IMR-90 (cell line): ENCODE data around the gene MCRS1. TPM values are rescaled to one million over a fixed set of nuclear protein-coding genes. Genes with fewer than 3 reads are reported as not detected.

ENCODE experiments used
- ATAC-seq: fragments of 200-7000 bp; cut with Tn5 transposase; 2 replicates; pipeline ENCODE4 v1.9.1; 2020; ENCODE audit warnings: low read depth, mild to moderate bottlenecking, moderate library complexity
- BruUV-seq: library from RNA; stranded (reverse); fragments of 400-500 nt; replicated peaks from 2 replicates; lab custom pipeline; 2021; lab: Mats Ljungman, UMichigan
- CTCF ChIA-PET: fragments of 300-600 bp; formaldehyde crosslinking; extraction: SDS; loops from one replicate; lab custom pipeline; 2021; ENCODE audit warnings: antibody characterized with exemption; lab: Yijun Ruan, JAX
- POLR2A ChIA-PET: fragments of 300-600 bp; sonication (Branson Sonifier 250); formaldehyde crosslinking; loops from one replicate; lab custom pipeline; 2022; ENCODE audit warnings: antibody characterized with exemption; ENCODE audit not compliant: unreplicated experiment; lab: Charles Lee
- DNase-seq: peaks from one replicate; pipeline ENCODE4 v3.0.0; 2013
- H2AFZ ChIP-seq: replicated peaks from 2 replicates; pipeline ENCODE3; 2013; ENCODE audit warnings: low read length, mild to moderate bottlenecking; ENCODE audit not compliant: poor library complexity
- H2AK5ac ChIP-seq: 2 replicates; pipeline ENCODE4 v1.6.1; 2013; ENCODE audit warnings: low read depth, low read length, inconsistent platforms
- H2AK9ac ChIP-seq: replicated peaks from 2 replicates; pipeline ENCODE3; 2013; ENCODE audit warnings: mild to moderate bottlenecking, low read depth, low read length, moderate library complexity; ENCODE audit not compliant: poor library complexity
- H2BK120ac ChIP-seq: 2 replicates; pipeline ENCODE4 v1.6.1; 2013; ENCODE audit warnings: low read depth, low read length, inconsistent platforms
- H2BK15ac ChIP-seq: 3 replicates; pipeline ENCODE4 v1.6.1; 2013; ENCODE audit warnings: low read depth, low read length, inconsistent platforms
- H2BK20ac ChIP-seq: 2 replicates; pipeline ENCODE4 v1.6.1; 2013; ENCODE audit warnings: low read depth, mild to moderate bottlenecking, inconsistent platforms, low read length, moderate library complexity
- H2BK5ac ChIP-seq: 2 replicates; pipeline ENCODE4 v1.6.1; 2013; ENCODE audit warnings: mild to moderate bottlenecking, low read depth, low read length, inconsistent platforms; ENCODE audit not compliant: poor library complexity, severe bottlenecking
- H3K14ac ChIP-seq: replicated peaks from 2 replicates; pipeline ENCODE4 v1.6.1; 2013; ENCODE audit warnings: low read depth, low read length, inconsistent platforms
- H3K18ac ChIP-seq: 2 replicates; pipeline ENCODE4 v1.6.1; 2013; ENCODE audit warnings: low read depth, low read length, control low read depth
- H3K23ac ChIP-seq: 2 replicates; pipeline ENCODE4 v1.6.1; 2013; ENCODE audit warnings: low read depth, low read length, inconsistent platforms
- H3K27ac ChIP-seq: 2 replicates; pipeline ENCODE4 v1.5.1; 2013; ENCODE audit warnings: mild to moderate bottlenecking, control low read depth, low read length; ENCODE audit not compliant: insufficient read depth
- H3K27me3 ChIP-seq: 2 replicates; pipeline ENCODE4 v1.6.1; 2013; ENCODE audit warnings: low read length; ENCODE audit not compliant: control insufficient read depth, insufficient read depth
- H3K36me3 ChIP-seq: 2 replicates; pipeline ENCODE4 v1.6.1; 2013; ENCODE audit warnings: low read length, mixed read lengths; ENCODE audit not compliant: control insufficient read depth, insufficient read depth
- H3K4ac ChIP-seq: 2 replicates; pipeline ENCODE4 v1.6.1; 2013; ENCODE audit warnings: low read depth, low read length, inconsistent platforms
- H3K4me1 ChIP-seq: 2 replicates; pipeline ENCODE4 v1.6.1; 2013; ENCODE audit warnings: low read length, mixed read lengths; ENCODE audit not compliant: control insufficient read depth, insufficient read depth
- H3K4me2 ChIP-seq: 2 replicates; pipeline ENCODE4 v1.6.1; 2013; ENCODE audit warnings: low read depth, mild to moderate bottlenecking, control low read depth, low read length, moderate library complexity
- H3K4me3 ChIP-seq: 2 replicates; pipeline ENCODE4 v1.5.1; 2013; ENCODE audit warnings: low read depth, mild to moderate bottlenecking, control low read depth, low read length, moderate library complexity; ENCODE audit not compliant: insufficient read depth
- H3K56ac ChIP-seq: 2 replicates; pipeline ENCODE4 v1.6.1; 2013; ENCODE audit warnings: low read length, inconsistent platforms; ENCODE audit not compliant: insufficient read depth; ENCODE audit errors: extremely low read depth
- H3K79me1 ChIP-seq, 2 experiments: 2 replicates each; pipeline ENCODE4 v1.6.1; 2013; ENCODE audit warnings: low read length in 2 of 2, inconsistent platforms in 1 of 2, low read depth in 1 of 2
- H3K9ac ChIP-seq: 2 replicates; pipeline ENCODE4 v1.6.1; 2013; ENCODE audit warnings: low read depth, low read length, control low read depth
- H3K9me1 ChIP-seq: 2 replicates; pipeline ENCODE4 v1.6.1; 2013; ENCODE audit warnings: low read length, inconsistent platforms; ENCODE audit not compliant: insufficient read depth
- H3K9me3 ChIP-seq: 2 replicates; pipeline ENCODE4 v1.6.1; 2013; ENCODE audit warnings: low read length; ENCODE audit not compliant: control insufficient read depth, insufficient read depth
- H4K20me1 ChIP-seq: 2 replicates; pipeline ENCODE4 v1.6.1; 2013; ENCODE audit warnings: low read length, inconsistent platforms; ENCODE audit not compliant: insufficient read depth
- H4K5ac ChIP-seq: 2 replicates; pipeline ENCODE4 v1.6.1; 2013; ENCODE audit warnings: mild to moderate bottlenecking, low read depth, low read length, control low read depth
- H4K8ac ChIP-seq, 2 experiments: 2 replicates each; pipeline ENCODE4 v1.6.1; 2013; ENCODE audit warnings: low read depth in 2 of 2, low read length in 2 of 2, control low read depth in 1 of 2, inconsistent platforms in 1 of 2
- H4K91ac ChIP-seq: 2 replicates; pipeline ENCODE4 v1.6.1; 2013; ENCODE audit warnings: low read depth, low read length, inconsistent platforms; ENCODE audit not compliant: insufficient read depth
- BHLHE40 ChIP-seq: fragments of 150-350 bp; IDR thresholded peaks from 2 replicates; pipeline ENCODE4 v1.6.1; 2016; ENCODE audit warnings: mild to moderate bottlenecking, low read depth, low read length
- CEBPB ChIP-seq: IDR thresholded peaks from 2 replicates; pipeline ENCODE4 v1.6.1; 2012; ENCODE audit warnings: low read depth, low read length, improper control_type of control experiment
- CHD1 ChIP-seq: IDR thresholded peaks from 2 replicates; pipeline ENCODE4 v1.6.1; 2012; ENCODE audit warnings: low read depth, low read length, improper control_type of control experiment
- ELK1 ChIP-seq: fragments of 150-350 bp; IDR thresholded peaks from 2 replicates; pipeline ENCODE4 v1.6.1; 2016; ENCODE audit warnings: low read depth, mild to moderate bottlenecking, low read length, moderate library complexity, borderline replicate concordance
- FOS ChIP-seq: fragments of 150-350 bp; IDR thresholded peaks from 2 replicates; pipeline ENCODE4 v1.6.1; 2016; ENCODE audit warnings: low read depth, low read length
- MAFK ChIP-seq: IDR thresholded peaks from 2 replicates; pipeline ENCODE4 v1.6.1; 2012; ENCODE audit warnings: low read depth, low read length, improper control_type of control experiment
- MAZ ChIP-seq: IDR thresholded peaks from 2 replicates; pipeline ENCODE4 v1.6.1; 2012; ENCODE audit warnings: low read depth, mild to moderate bottlenecking, low read length, improper control_type of control experiment, moderate library complexity, borderline replicate concordance
- MXI1 ChIP-seq: IDR thresholded peaks from 2 replicates; pipeline ENCODE4 v1.6.1; 2012; ENCODE audit warnings: low read depth, mild to moderate bottlenecking, low read length, moderate library complexity, borderline replicate concordance
- NFE2L2 ChIP-seq: fragments of 150-350 bp; IDR thresholded peaks from 2 replicates; pipeline ENCODE4 v1.6.1; 2016; ENCODE audit warnings: low read depth, mild to moderate bottlenecking, low read length
- POLR2A ChIP-seq: IDR thresholded peaks from 2 replicates; pipeline ENCODE4 v1.6.1; 2012; ENCODE audit warnings: mild to moderate bottlenecking, low read depth, low read length
- RAD21 ChIP-seq: IDR thresholded peaks from 2 replicates; pipeline ENCODE4 v1.6.1; 2012; ENCODE audit warnings: low read length, improper control_type of control experiment
- RCOR1 ChIP-seq: IDR thresholded peaks from 2 replicates; pipeline ENCODE4 v1.6.1; 2012; ENCODE audit warnings: mild to moderate bottlenecking, low read length, improper control_type of control experiment; ENCODE audit not compliant: insufficient replicate concordance
- SMC3 ChIP-seq: fragments of 150-350 bp; IDR thresholded peaks from 2 replicates; pipeline ENCODE4 v1.6.1; 2016; ENCODE audit warnings: low read depth, mild to moderate bottlenecking, antibody characterized with exemption, low read length, moderate library complexity
- WGBS, 2 experiments: methylation state at CpG; one replicate each; pipeline versions ENCODE4 v1.1.5 to v1.1.7; 2013; ENCODE audit warnings: missing lambda C conversion rate in 2 of 2; ENCODE audit not compliant: insufficient read length in 1 of 2; ENCODE audit errors: extremely low coverage in 2 of 2; 5-methylcytosine and 5-hydroxymethylcytosine counted together
- dilution Hi-C: fragments of 300-500 bp; cut with HindIII; formaldehyde crosslinking; loops from one replicate; pipeline ENCODE4 v1.14.3; 2018; ENCODE audit warnings: low sequenced_read_pairs; ENCODE audit not compliant: unreplicated experiment
- in situ Hi-C: fragments of 300-500 bp; cut with MboI; formaldehyde crosslinking; loops from 3 replicates; pipeline ENCODE4 v1.14.3; 2019; ENCODE audit warnings: low sequenced_read_pairs, inconsistent platforms, mixed read lengths
- intact Hi-C: fragments of 100-400 bp; cut with micrococcal nuclease; formaldehyde crosslinking; loops from 2 replicates; pipeline ENCODE4 v1.10.0; 2022
- polyA plus RNA-seq, 3 experiments: library from polyadenylated mRNA; depleted of rRNA; stranded (reverse); fragments of >200 nt; gene quantifications; 2 replicates each; pipeline ENCODE4 v1.2.3, GENCODE V29; 2012; ENCODE audit warnings: low replicate concordance in 1 of 3
- total RNA-seq: library from RNA; depleted of rRNA; stranded (reverse); fragments of >200 nt; gene quantifications from 2 replicates; pipeline ENCODE4 v1.2.3, GENCODE V29; 2012
- TF ChIP-seq, protein P1 (sequence below): conservative IDR thresholded peaks from 2 replicates; pipeline ENCODE4 v1.5.1; 2012; ENCODE audit warnings: mild to moderate bottlenecking, low read depth, low read length, improper control_type of control experiment
- TF ChIP-seq, protein P2 (sequence below): fragments of 150-350 bp; IDR thresholded peaks from 2 replicates; pipeline ENCODE4 v1.6.1; 2017; ENCODE audit warnings: mild to moderate bottlenecking, antibody characterized with exemption, low read length, low read depth

The MCRS1 gene
- total and polyA plus RNA-seq, 2 of the 4 experiments (the other 2 are of a cell fraction): 72.9 to 73.2 TPM

DNA sequence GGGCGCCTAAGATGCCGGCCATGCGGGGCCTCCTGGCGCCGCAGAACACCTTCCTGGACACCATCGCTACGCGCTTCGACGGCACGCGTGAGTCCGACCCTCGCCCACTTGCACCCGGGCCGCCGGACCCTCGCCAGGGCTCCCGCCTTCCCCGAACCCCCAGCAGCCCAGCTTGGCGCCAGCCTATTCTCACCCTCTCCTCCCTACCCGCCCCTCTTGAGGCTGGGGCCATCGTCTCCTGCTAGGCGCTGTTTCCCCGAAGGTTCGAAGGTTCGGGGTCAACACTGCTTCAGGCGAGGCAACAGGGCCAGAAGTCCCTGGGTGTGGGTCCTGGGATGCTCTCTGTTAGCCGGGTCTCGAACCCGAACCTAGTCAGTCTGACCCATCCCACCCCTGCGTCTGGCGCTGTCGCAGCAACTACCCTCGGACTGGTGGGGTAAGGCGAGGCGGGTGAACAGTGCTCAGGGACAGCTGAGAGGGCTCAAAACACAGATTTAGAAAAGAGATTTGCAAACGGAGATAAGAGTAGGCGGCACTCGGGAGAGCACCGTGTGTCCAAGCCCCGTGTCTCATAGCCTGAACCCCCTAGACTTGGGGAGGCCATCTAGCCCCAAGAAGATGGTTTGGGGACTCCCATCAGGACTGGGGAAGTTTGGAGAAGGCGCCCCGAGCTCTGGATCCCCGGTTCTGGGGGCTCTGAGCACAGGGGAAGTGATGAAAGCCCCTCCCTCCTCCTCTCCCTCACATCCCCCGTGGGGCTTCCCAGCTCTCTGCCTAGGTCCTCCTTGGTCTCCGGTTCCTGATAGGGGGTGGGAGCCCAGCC, 28.3 kb downstream of the MCRS1 start:
- dilution Hi-C loops (no loop called here), in situ Hi-C loops (no loop called here), intact Hi-C loops (no loop called here)
- CTCF ChIA-PET: no interaction called here
- Histone ChIP-seq H4K5ac (no peak overlapping the region), H2BK120ac (no peak overlapping the region), H3K9me3 (no peaks in the 10 kb centered on the region), H2AFZ (peak overlapping the region; percentile 58), H2BK20ac (no peak overlapping the region), H3K79me1 (no peaks in the 10 kb centered on the region), H2BK5ac (no peak overlapping the region), H3K18ac (no peak overlapping the region), H2AK9ac (peak overlapping the region; percentile 72), H3K4me2 (no peak overlapping the region), H3K9me1 (no peaks in the 10 kb centered on the region), H2BK15ac (no peak overlapping the region), H3K23ac (peak overlapping the region; percentile 85), H3K56ac (no peak overlapping the region), H2AK5ac (no peak overlapping the region), H3K4me3 (no peak overlapping the region), H3K9ac (no peak overlapping the region), H3K36me3 (no peaks in the 10 kb centered on the region), H3K4me1 (0 out of 2 replicates have a peak, but pooled peaks cover 2% of the 10 kb centered on the region), H3K27me3 (peaks cover 64% of the 10 kb centered on the region), H4K8ac (no peak overlapping the region), H3K27ac (no peak overlapping the region), H3K4ac (no peak overlapping the region), H4K91ac (no peak overlapping the region), H4K20me1 (no peaks in the 10 kb centered on the region; the same call in 1 of the 2 replicates), H3K14ac (no peak overlapping the region)
- 10% methylated on average over 22 of the region's 47 CpGs; no CpG with 5 or more reads in 1 of the 2 experiments for WGBS, 2 experiments
- BruUV-seq: no TSS peak
- POLR2A ChIA-PET: interaction anchor here (1.0 kb wide), 1 partner anchor 181 kb away, joined by 3 read pairs; no protein-coding TSS in a partner anchor
- ATAC-seq (no peak), DNase-seq (no peak)
- TF ChIP-seq FOS: no peak
- TF ChIP-seq, protein P1, sequence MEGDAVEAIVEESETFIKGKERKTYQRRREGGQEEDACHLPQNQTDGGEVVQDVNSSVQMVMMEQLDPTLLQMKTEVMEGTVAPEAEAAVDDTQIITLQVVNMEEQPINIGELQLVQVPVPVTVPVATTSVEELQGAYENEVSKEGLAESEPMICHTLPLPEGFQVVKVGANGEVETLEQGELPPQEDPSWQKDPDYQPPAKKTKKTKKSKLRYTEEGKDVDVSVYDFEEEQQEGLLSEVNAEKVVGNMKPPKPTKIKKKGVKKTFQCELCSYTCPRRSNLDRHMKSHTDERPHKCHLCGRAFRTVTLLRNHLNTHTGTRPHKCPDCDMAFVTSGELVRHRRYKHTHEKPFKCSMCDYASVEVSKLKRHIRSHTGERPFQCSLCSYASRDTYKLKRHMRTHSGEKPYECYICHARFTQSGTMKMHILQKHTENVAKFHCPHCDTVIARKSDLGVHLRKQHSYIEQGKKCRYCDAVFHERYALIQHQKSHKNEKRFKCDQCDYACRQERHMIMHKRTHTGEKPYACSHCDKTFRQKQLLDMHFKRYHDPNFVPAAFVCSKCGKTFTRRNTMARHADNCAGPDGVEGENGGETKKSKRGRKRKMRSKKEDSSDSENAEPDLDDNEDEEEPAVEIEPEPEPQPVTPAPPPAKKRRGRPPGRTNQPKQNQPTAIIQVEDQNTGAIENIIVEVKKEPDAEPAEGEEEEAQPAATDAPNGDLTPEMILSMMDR: no peak
- no peak for TF ChIP-seq ELK1
- TF ChIP-seq POLR2A: no peak
- TF ChIP-seq NFE2L2: no peak
- no peak for TF ChIP-seq CHD1
- TF ChIP-seq MAZ: no peak
- no peak for TF ChIP-seq CEBPB
- no peak for TF ChIP-seq BHLHE40
- TF ChIP-seq MAFK: no peak
- TF ChIP-seq RAD21: no peak
- TF ChIP-seq SMC3: no peak
- TF ChIP-seq, protein P2, sequence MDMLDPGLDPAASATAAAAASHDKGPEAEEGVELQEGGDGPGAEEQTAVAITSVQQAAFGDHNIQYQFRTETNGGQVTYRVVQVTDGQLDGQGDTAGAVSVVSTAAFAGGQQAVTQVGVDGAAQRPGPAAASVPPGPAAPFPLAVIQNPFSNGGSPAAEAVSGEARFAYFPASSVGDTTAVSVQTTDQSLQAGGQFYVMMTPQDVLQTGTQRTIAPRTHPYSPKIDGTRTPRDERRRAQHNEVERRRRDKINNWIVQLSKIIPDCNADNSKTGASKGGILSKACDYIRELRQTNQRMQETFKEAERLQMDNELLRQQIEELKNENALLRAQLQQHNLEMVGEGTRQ: no peak
- no peak for TF ChIP-seq MXI1
- TF ChIP-seq RCOR1: no peak
